NCI-H226 (cell line): Measurements from ENCODE around the gene INPP5A.

Experiments
- DNase-seq: peaks from one replicate; pipeline ENCODE4 v3.0.0-alpha.2; 2015

Gene INPP5A

GRCh38 chr10:132519382-132520176 is 18.0 kb upstream of the INPP5A start:
- DNase-seq, result no peak

DNA sequence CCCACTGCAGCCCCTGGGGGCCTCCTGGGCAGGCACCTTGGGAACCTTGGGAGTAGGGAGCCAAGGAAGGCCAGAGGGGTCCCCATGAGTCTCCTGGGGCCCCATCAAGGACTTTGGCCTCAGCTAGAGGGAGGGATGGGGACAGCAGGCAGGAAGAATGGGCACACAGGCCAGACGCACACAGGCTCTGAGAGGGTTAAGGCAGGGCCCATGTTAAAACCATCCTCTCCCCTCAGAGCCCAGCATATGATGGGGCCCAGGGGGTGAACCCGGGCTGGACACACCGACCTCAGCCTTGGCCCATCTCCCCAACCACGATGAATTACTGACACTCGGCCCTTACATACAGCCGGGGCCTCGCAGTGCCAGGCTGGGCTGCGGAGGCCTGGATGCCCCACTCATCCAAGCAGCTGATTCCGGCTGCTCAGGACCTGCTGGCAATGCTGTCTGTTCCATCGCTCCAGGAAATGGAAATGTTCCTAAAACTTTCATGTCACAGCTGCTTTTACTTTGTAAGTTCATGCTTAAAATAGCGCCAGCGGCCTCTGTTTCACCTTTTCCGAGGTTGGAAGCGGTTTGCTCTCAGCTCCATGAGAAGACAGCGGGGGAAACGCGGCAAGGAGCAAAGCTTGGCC is 17.3 kb upstream of the INPP5A start:
- no peak for DNase-seq

DNA sequence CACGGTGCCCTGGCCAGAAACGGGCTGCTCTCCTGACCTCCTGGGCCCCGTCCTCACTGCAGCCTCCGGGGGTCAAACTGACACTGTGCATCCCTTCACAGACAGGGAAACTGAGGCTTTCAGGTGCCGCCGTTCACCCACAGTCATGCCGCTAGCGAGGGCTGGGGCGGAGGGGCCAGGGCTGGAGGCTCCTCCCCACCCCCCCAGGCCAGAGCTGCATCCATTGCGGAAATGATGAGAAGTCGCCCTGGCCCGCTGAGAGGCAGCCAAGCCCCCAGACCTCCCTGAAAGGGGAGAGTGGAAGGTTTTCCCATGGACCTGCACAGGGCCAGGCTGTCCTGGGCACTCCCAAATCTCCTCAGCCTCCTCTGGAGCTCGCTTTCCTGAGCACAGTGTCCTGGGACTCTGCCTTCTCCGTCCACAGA is 16.5 kb upstream of the INPP5A start:
- no peak for DNase-seq

DNA sequence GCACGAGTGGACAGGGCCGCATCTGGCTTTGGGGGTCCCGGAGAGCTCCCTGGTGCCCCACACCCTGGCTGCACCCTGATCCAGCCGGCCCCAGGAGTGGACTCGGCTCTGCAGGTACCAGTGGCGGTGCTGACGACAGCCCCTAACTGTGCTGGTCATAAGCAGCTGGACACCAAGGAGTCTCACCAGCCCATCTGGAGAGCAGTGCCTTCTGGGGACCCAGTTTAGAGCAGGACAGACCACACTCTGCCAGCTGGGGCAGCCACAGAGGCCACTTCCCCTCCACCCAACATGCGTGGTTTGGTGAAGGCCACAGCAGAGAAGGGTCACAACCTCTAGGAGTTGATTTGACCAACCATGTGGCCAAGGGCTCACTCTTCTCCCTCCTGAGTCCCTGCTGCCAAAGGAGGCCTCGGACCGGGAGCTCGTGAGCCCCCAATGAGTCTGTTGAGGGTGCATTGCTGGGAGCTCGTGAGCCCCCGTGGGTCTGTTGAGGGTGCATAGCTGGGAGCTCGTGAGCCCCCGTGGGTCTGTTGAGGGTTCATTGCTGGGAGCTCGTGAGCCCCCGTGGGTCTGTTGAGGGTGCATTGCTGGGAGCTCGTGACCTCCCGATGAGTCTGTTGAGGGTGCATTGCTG is 16.0 kb upstream of the INPP5A start:
- DNase-seq, result no peak

- no peak for DNase-seq
These were observed 14.8 kb upstream of the INPP5A start for GRCh38 chr10:132522521-132523411.

DNA sequence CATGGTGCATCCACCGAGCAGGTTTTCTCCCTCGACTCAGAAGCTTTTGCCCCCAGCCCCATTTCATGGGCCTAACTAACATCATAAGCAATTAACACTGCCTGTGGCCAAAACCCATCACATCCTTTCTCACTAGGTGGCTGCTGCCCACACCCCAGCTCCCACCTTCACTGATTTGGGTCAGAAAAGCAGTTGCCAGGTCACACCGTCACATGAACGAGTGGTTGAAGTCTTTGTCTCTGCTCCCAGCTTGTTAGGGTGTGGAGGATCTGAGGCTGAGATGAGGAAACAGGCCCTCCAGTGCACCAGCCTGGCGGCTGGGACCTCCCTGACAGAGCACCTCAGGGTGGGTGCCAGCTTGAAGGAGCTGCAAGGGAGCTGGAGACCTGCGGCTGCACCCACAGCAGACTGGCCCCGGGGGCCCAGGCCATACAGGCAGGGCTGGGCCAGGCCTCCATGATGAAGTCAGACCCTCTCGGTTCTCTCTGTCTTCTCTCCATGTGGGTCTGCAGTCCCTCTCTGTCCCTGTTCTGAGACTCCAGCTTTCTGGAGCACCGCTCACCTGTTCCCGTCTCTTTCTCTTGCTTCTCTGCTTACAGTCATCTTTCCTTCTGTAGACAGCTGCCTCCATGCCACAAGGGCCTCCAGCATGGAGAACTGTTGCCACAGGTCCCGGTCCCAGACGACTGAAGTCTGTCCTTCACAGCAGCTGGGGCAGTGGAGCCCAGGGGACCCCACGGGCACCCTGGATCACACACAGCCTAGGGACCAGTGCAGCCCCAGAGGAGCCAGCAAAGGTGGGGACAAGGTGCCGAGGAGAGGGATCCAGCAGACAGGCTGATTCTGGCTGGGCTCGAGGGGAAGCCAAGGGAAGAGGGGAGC is 13.8 kb upstream of the INPP5A start:
- no peak for DNase-seq

GRCh38 chr10:132524443-132525285 is 12.9 kb upstream of the INPP5A start:
- DNase-seq, result no peak

DNA sequence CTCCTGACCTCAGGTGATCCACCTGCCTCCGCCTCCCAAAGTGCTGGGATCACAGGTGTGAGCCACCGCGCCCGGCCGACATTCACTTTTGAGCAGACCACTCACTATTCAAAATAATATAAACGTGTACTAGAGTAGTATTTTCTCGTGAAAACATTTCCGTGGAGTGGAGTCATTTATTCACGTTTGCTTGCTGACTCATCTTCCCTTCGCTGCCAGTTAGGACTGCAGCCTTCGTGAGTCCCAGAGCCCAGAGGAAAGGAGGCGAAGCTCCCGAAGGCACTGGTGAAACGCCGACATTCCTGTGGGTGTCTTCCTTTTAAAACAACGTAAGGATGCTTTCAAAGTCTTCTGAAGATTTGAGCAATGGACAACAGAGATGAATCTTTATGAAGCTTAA is 10.9 kb upstream of the INPP5A start:
- DNase-seq, result no peak

DNA sequence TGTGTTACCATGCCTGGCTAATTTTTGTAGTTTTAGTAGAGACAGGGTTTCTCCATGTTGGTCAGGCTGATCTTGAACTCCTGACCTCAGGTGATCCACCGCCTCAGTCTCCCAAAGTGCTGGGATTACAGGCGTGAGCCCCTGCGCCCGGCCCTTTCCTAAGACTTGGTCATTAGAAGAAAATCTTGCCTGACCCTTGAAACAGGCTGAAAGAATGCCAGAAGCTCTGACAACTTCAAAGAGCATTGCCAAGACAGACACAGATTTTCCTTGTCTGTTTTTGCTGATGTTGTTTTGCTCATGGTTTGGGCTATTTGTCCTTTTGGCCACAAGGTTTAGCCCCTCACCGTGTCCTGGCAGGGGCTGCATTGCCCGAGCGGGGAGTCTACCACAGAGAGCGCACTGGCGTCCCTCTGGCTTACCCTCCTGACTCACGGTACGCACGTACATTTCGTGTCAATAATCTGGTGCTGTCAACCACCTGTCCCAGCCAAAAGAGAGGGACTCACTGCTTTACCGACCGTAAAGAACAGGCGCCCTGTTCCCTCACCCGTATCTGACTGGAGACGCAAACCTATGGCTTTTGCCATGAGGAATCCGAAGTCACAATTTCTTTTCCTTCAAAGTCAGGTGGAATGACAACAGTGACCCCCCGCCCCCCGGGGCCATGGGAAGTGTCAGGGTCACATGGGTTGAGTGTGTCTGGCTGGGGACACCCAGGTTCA is 10.1 kb upstream of the INPP5A start:
- no peak for DNase-seq

- no peak for DNase-seq
These were observed 9.4 kb upstream of the INPP5A start for GRCh38 chr10:132528064-132528691.

- no peak for DNase-seq
These were observed 5.4 kb upstream of the INPP5A start for GRCh38 chr10:132532179-132532578.

DNA sequence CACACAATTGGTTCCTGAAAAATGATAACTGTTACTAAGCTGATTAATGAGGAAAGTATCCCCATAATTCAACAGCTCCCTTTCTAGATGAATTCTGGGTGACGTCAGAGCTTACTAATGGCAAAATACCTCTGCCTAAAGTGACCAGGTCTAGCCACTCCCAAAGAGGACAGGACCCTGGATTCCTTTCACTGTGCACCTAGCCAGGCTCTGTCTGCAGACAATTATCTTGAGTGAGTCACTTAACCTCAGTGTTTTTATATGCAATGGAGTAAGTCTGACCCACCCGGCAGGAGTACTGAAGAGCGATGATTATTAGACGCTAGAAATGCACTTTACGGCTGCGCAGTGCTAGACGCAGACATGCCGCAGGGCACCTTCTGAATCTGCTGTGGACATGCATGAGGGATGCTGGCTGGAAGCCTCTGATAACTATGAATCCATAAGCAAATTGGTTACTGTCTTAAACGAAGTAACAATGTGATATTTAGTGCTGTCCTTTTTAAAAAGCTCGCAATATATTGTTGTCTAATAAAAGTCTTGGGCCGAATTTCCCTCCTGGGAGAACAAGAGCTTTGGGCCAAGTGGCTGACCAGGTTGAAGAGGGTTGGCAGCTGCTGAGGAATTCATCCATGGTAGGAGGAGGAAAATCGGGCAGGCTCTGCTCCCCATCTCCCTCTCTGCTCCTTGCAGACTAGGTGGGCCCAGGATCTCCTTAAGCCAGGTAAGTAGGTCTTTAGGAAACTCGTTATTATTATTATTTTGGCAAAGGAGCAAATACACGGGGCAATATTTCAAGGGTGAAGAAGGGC is 4.6 kb upstream of the INPP5A start:
- peak; percentile 82 for DNase-seq

DNA sequence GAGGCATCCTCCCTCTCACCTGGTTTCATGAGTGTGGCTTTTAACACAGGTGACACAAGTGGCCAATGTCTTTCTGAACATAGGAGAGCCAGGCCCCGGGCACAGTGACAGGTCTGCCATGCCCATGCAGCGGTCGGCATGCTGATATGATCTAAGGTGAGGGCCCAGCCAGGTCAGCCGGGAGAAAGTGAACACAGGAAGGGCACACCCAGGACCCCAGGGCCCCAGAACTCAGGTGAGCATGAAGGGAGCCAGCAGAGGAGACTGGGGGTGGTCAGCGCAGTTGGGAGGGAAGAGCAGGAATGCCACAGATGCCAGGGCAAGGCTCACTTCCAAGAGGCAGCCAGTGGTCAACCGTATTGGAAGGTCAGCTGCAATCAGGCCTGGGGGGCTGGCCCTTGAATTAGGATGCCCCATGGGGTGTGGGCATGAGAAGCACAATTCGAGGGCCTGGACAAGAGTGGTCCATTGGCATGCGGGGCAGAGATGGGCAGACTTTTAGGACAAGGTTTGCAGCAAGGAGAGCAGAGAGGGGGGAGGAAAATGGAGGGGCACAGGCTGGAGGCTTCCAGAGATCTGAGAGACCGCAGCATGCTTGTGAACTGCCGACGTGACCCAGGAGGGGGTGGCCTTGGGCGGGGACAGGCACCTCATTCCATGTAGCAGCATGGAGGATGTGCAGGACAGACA is 3.9 kb upstream of the INPP5A start:
- no peak for DNase-seq

- DNase-seq, result no peak
These were observed 3.1 kb upstream of the INPP5A start for GRCh38 chr10:132534391-132535064.

DNA sequence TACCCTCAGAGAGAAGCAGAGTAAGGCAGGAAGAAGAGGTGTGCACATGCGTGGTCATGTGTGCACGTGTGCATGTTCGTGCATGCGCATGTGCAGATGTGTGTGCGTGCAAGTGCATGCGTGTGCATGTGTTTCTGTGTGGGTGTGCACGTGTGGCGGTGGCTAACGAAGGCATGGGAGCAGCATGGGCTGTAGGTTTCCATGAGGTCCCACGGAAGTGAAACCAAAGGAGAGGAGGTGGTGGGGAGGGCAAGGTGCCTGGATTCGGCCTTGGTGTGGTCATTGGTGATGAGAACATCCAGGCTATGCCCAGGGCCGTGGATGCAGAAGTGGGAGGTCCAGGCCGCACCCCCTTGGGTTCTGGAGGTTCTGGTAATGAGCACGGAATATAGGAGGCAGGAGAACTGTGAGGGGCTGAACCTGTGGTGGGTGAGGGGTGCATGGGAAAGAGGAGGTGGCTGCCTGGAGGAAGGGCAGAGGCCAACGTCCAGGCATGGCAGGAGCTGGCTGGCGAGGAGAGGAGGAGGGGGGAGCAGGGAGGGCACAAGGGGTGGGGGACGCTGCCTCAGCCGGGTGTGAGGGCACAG is 2.4 kb upstream of the INPP5A start:
- no peak for DNase-seq

- no peak for DNase-seq
These were observed 1.2 kb upstream of the INPP5A start for GRCh38 chr10:132536241-132536876.
